Astrocyte (in vitro differentiated cells and primary cell): ENCODE measurements around the gene SSBP2.

ENCODE experiments used
- EZH2 ChIP-seq: IDR thresholded peaks from 2 replicates; pipeline ENCODE4 v1.6.1; 2012; ENCODE audit warnings: mild to moderate bottlenecking, low read length, inconsistent platforms; ENCODE audit not compliant: insufficient read depth
- TF ChIP-seq, protein P1 (sequence below): IDR thresholded peaks from 2 replicates; pipeline ENCODE4 v1.5.1; 2011; ENCODE audit warnings: low read depth, mild to moderate bottlenecking, inconsistent platforms, low read length, moderate library complexity; ENCODE audit not compliant: insufficient read depth

DNA sequence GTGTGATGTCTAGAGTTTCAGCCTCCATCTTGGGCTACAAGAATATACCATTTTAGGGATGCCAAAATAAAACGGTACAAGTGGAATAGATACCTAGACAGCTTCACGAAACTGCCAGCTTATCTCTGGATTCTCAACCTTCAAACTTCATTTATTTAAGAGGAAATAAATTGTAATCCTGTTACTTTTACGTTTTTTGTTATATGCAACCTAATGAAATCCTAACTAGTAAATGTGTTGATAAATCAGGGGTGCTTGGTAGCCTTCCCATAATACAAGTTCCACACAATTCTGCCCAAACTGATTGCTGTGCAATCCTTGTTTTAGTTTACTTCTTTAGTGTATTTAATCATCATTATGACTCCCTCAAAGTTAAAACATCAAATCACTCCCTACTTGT is 75.5 kb downstream of the SSBP2 start:
- TF ChIP-seq, protein P1, sequence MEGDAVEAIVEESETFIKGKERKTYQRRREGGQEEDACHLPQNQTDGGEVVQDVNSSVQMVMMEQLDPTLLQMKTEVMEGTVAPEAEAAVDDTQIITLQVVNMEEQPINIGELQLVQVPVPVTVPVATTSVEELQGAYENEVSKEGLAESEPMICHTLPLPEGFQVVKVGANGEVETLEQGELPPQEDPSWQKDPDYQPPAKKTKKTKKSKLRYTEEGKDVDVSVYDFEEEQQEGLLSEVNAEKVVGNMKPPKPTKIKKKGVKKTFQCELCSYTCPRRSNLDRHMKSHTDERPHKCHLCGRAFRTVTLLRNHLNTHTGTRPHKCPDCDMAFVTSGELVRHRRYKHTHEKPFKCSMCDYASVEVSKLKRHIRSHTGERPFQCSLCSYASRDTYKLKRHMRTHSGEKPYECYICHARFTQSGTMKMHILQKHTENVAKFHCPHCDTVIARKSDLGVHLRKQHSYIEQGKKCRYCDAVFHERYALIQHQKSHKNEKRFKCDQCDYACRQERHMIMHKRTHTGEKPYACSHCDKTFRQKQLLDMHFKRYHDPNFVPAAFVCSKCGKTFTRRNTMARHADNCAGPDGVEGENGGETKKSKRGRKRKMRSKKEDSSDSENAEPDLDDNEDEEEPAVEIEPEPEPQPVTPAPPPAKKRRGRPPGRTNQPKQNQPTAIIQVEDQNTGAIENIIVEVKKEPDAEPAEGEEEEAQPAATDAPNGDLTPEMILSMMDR: no peak
- no peak for TF ChIP-seq EZH2
